HEK293 (cell line): Measurements from ENCODE around the gene ARID3A.

ENCODE experiments used
- ZNF223 ChIP-seq: fragments of 450-650 bp; formaldehyde crosslinking; IDR thresholded peaks from 2 replicates; pipeline ENCODE4 v1.5.1; 2016; ENCODE audit warnings: missing biosample characterization, missing genetic modification characterization
- TF ChIP-seq, protein P1 (sequence below): fragments of 450-650 bp; formaldehyde crosslinking; IDR thresholded peaks from 2 replicates; pipeline ENCODE4 v1.5.1; 2016; ENCODE audit warnings: missing biosample characterization, missing genetic modification characterization

DNA sequence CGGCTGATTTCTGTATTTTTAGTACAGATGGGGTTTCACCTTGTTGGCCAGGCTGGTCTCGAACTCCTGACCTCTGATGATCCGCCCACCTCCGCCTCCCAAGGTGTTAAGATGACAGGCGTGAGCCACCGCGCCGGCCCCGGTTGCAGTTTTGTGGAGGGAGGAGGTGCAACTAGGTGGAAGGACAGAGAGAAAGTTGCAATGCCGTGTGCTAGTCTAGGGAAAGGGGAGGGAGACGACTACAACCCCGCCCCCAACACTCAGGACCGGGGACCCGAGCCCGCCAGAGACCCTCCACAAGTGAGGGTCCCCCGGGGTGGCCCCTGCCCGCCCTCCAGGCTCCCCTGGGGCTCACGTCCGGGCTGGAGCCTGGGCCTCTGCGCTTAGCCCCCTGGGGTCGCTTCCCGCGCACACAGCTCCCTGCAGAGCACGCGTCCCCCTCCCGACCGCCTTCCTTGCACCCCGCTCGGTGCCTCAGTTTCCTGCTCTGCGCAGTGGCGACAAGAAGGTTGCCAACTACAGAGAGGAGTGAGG is 1.2 kb upstream of the ARID3A start:
- no peak for TF ChIP-seq ZNF223 (tag by site-specific recombination)
- TF ChIP-seq, protein P1, sequence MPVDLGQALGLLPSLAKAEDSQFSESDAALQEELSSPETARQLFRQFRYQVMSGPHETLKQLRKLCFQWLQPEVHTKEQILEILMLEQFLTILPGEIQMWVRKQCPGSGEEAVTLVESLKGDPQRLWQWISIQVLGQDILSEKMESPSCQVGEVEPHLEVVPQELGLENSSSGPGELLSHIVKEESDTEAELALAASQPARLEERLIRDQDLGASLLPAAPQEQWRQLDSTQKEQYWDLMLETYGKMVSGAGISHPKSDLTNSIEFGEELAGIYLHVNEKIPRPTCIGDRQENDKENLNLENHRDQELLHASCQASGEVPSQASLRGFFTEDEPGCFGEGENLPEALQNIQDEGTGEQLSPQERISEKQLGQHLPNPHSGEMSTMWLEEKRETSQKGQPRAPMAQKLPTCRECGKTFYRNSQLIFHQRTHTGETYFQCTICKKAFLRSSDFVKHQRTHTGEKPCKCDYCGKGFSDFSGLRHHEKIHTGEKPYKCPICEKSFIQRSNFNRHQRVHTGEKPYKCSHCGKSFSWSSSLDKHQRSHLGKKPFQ (tag by site-specific recombination) = no peak
